Chondrocyte (in vitro differentiated cells): ENCODE data around the gene TEKT1. TPM values are rescaled to one million over a fixed set of nuclear protein-coding genes. Genes with fewer than 3 reads are reported as not detected.

ENCODE experiments used
- DNase-seq: peaks from one replicate; pipeline ENCODE4 v3.0.0; 2021; ENCODE audit warnings: mixed read lengths, low spot score
- H3K27ac Mint-ChIP-seq: one replicate; pipeline ENCODE4 v1.8.0; 2021; ENCODE audit warnings: mild to moderate bottlenecking, moderate library complexity, mixed read lengths; ENCODE audit not compliant: unreplicated experiment
- H3K27me3 Mint-ChIP-seq: 2 replicates; pipeline ENCODE4 v1.8.0; 2021; ENCODE audit warnings: low read depth, mixed read lengths
- H3K36me3 Mint-ChIP-seq: 2 replicates; pipeline ENCODE4 v1.8.0; 2021; ENCODE audit warnings: low read depth, mixed read lengths
- H3K4me1 Mint-ChIP-seq: 2 replicates; pipeline ENCODE4 v1.8.0; 2021; ENCODE audit warnings: low read depth, mild to moderate bottlenecking, mixed read lengths
- H3K4me3 Mint-ChIP-seq: one replicate; pipeline ENCODE4 v1.8.0; 2021; ENCODE audit warnings: mild to moderate bottlenecking, moderate library complexity, mixed read lengths; ENCODE audit not compliant: unreplicated experiment
- H3K9me3 Mint-ChIP-seq: 2 replicates; pipeline ENCODE4 v1.8.0; 2021; ENCODE audit warnings: low read depth, mixed read lengths
- CTCF ChIP-seq: fragments of 200-600 bp; sonication (generic); IDR thresholded peaks from 2 replicates; pipeline ENCODE4 v1.5.0; 2021; ENCODE audit warnings: antibody characterized with exemption, mild to moderate bottlenecking, moderate library complexity
- total RNA-seq: library from RNA; stranded (reverse); gene quantifications from 3 replicates; pipeline ENCODE4 v1.2.1, GENCODE V29; 2021

Gene TEKT1
- total RNA-seq, 1 donor from 2014 or later: not detected

GRCh38 chr17:6772016-6772415, 59.5 kb downstream of the TEKT1 start:
- no peak overlapping the region for H3K4me3 Mint-ChIP-seq
- peaks cover 13% of the 10 kb centered on the region for H3K36me3 Mint-ChIP-seq
- peaks cover 27% of the 10 kb centered on the region for H3K9me3 Mint-ChIP-seq
- no peak overlapping the region for H3K27ac Mint-ChIP-seq
- peaks cover 39% of the 10 kb centered on the region for H3K27me3 Mint-ChIP-seq
- DNase-seq: no peak
- no peak for TF ChIP-seq CTCF
- H3K4me1 Mint-ChIP-seq: no peaks in the 10 kb centered on the region

GRCh38 chr17:6768447-6768846, 63.1 kb downstream of the TEKT1 start:
- no peak for DNase-seq
- Mint-ChIP-seq H3K36me3 (peaks cover 11% of the 10 kb centered on the region), H3K27me3 (peaks cover 31% of the 10 kb centered on the region), H3K27ac (no peak overlapping the region), H3K9me3 (peaks cover 22% of the 10 kb centered on the region), H3K4me1 (no peaks in the 10 kb centered on the region), H3K4me3 (no peak overlapping the region)
- TF ChIP-seq CTCF: no peak

- TF ChIP-seq CTCF: no peak
- Mint-ChIP-seq H3K9me3 (peaks cover 4% of the 10 kb centered on the region), H3K36me3 (peaks cover 4% of the 10 kb centered on the region), H3K4me1 (no peaks in the 10 kb centered on the region), H3K27me3 (peaks cover 22% of the 10 kb centered on the region), H3K27ac (no peak overlapping the region), H3K4me3 (no peak overlapping the region)
- DNase-seq: no peak
Observed at GRCh38 chr17:6761779-6762178, 69.8 kb downstream of the TEKT1 start.

GRCh38 chr17:6757747-6758146, 73.8 kb downstream of the TEKT1 start:
- no peak overlapping the region for H3K27ac Mint-ChIP-seq
- H3K27me3 Mint-ChIP-seq: peaks cover 1% of the 10 kb centered on the region
- DNase-seq: no peak
- peaks cover 16% of the 10 kb centered on the region for H3K4me1 Mint-ChIP-seq
- H3K9me3 Mint-ChIP-seq: no peaks in the 10 kb centered on the region
- H3K36me3 Mint-ChIP-seq: no peaks in the 10 kb centered on the region
- H3K4me3 Mint-ChIP-seq: no peak overlapping the region
- TF ChIP-seq CTCF: no peak

GRCh38 chr17:6756425-6757031, 75.0 kb downstream of the TEKT1 start:
- H3K36me3 Mint-ChIP-seq: no peaks in the 10 kb centered on the region
- no peaks in the 10 kb centered on the region for H3K27me3 Mint-ChIP-seq
- no peaks in the 10 kb centered on the region for H3K9me3 Mint-ChIP-seq
- no peak overlapping the region for H3K27ac Mint-ChIP-seq
- H3K4me3 Mint-ChIP-seq: no peak overlapping the region
- peaks cover 28% of the 10 kb centered on the region for H3K4me1 Mint-ChIP-seq
- TF ChIP-seq CTCF: no peak
- DNase-seq: no peak
